HT1080 (cell line): ENCODE results near the gene ZNF324B. TPM values are rescaled to one million over a fixed set of nuclear protein-coding genes. Genes with fewer than 3 reads are reported as not detected.
"Not testable (repeated sequence)": the region's sequence is repeated elsewhere in the genome, so short reads cannot be mapped to it uniquely, and the experiment has no call there.

Experiments
- DNase-seq: peaks from one replicate; pipeline ENCODE4 v3.0.0-alpha.2; 2015; ENCODE audit warnings: low read depth
- total RNA-seq: library from RNA; depleted of rRNA; stranded (reverse); fragments of >200 nt; shearing (Covaris generic); gene quantifications from 2 replicates; pipeline ENCODE4 v1.2.3, GENCODE V29; 2014

Gene ZNF324B
- total RNA-seq, 1 experiment from 2014 or later = 19.1 TPM

DNA sequence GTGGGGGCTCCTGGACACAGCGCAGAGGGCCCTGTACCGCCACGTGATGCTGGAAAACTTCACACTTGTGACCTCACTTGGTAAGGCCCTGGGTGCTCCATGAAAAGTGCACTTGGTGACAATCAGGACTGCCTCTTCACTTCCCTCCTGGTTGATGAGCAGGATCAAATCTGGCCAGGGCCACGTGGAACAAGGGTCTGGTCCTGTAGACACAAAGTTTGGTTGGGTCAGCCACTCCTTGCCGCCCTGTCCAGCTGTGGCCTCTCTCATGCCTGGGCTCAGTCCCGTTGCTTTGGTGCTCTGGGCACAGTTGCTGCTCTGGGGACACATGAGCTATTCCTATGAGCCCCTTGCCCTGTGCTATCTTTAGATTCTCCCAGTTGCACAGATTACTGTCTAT lies 2.3 kb downstream of the ZNF324B start:
- no peak for DNase-seq

GRCh38 chr19:58455306-58455705 lies 3.9 kb downstream of the ZNF324B start:
- no peak for DNase-seq

DNA sequence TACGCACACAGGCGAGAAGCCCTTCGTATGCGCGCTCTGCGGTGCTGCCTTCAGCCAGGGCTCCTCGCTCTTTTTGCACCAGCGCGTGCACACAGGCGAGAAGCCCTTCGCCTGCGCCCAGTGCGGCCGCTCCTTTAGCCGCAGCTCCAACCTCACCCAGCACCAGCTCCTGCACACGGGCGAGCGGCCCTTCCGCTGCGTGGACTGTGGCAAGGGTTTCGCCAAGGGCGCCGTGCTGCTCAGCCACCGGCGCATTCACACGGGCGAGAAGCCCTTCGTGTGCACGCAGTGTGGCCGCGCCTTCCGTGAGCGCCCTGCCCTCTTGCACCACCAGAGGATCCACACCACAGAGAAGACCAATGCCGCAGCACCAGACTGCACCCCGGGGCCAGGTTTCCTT lies 4.7 kb downstream of the ZNF324B start:
- DNase-seq = no peak

DNA sequence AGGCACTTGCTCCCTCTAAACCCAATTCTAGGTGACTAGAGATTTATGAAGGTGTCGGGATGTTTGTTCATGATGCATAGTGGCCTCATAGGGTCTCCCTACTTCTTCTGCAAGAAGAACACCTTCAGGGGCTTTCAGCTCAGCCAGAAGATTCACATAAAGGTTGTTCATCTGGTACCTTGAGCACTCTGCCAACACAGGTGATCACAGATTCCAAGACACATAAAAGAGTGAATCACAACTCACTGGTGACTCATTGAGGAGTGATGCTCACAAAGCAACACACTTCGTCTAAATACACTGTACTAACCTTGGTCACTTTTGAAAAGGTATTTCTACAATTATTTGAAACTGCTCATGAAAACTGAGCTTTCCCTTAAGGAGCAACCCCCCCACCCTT lies 8.6 kb downstream of the ZNF324B start:
- DNase-seq = no peak

DNA sequence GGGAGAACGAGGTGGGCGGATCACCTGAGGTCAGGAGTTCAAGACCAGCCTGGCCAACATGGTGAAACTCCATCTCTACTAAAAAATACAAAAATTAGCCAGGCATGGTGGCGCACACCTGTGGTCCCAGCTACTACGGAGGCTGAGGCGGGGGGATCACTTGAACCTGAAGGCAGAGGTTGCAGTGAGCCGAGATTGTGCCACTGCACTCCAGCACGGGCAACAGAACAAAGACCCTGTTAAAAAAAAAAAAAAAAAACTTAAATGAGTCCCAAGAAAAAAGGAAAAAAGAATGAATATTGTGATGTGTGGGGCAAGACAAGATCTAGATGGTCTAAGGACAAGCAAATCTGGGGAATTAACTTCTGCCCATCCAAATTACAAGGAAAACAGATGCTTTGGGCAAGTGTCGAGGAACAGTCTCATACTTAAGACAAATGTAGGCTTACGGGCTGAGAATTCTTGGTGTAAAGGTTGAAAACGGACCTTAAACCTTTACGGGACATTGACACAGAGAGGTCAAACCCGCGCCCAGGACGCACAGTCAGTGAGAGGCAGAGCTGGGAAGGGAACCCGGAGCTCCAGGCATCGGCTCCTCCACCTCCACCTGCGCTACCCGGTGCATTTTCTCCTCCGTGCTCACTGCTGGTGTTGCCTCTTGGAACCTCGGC lies 14.8 kb downstream of the ZNF324B start:
- DNase-seq = no peak

- peak; percentile 93 for DNase-seq
Measured at GRCh38 chr19:58466760-58467589, 15.6 kb downstream of the ZNF324B start, which contains the start of gene ZNF324. TSS of gene ZNF324 (plus strand) at chr19:58467080. CDS start at chr19:58469186, 2,106 bp downstream.

DNA sequence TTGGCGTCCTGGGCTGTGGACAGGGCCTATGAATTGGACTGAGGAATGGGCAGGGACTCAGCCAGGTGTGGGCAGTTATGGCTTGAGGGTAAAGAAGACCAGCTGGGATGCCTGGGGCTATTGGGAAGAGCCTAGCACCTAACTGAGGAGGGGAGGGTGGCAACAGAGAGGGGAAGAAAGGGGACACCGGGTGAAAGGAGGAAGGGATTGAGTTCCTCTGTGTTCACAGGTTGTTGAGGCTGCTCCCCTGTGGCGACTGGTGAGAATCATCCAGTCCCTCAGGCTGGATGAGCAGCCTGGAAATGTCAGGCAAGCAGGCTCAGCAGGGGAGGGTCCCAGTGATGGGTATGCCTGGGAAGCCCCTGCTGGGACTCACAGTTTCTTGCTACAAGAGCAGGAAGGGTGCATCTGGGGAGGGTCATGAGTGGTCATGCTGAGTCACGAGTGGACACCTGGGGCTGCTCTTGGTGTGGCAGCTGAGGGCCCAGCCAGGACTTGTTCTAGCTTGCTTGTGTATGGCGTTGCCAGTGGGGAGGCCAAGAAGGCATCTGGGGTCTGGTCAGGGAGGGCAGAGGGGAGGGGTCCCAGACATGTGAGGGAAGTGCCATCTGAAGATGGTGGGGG lies 16.9 kb downstream of the ZNF324B start:
- DNase-seq = no peak

DNA sequence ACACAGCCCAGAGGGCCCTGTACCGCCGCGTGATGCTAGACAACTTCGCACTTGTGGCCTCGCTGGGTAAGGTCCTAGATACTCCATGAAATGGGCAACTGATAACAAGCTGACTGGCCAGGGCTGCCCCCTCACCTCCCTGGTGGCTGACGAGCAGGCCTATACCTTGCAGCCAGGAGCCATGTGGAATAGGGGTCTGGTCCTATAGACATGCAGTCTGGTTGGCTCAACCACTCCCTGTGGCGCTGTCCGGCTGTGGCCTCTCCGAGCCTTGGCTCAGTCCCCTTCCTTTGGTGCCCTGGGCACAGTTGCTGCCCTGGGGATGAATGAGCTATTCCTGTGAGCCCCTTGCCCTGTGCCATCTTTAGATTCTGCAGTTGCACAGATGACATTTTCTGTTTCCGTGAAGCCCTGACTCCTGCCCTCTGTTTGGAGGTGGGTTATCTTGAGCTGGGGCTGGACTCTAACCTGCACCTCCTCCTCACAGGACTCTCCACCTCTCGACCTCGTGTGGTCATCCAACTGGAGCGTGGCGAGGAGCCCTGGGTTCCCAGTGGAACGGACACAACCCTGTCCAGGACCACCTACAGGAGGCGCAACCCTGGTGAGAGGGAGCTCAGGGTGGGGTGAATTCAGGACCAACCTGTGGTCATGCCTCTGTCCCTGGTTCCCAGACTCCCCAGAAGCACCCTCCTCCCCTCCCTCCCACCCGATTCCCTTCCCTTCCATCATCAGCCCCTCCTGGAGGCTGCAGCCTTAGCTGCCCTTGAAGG lies 18.0 kb downstream of the ZNF324B start:
- DNase-seq = no peak

DNA sequence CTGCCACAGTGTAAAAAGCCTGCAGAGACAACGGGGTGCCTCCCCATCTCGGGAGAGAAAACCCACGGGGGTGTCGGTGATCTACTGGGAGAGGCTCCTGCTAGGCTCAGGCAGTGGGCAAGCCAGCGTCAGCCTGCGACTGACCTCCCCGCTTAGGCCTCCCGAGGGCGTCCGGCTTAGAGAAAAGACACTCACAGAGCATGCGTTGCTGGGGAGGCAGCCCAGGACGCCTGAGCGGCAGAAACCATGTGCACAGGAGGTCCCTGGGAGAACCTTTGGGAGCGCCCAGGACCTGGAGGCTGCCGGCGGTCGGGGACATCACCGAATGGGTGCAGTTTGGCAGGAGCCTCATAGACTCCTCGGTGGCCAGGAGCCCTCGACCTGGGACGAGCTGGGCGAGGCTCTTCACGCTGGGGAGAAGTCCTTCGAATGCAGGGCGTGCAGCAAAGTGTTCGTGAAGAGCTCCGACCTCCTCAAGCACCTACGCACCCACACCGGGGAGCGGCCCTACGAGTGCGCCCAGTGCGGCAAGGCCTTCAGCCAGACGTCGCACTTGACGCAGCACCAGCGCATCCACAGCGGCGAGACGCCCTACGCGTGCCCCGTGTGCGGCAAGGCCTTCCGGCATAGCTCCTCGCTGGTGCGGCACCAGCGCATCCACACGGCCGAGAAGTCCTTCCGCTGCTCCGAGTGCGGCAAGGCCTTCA lies 19.6 kb downstream of the ZNF324B start:
- DNase-seq = not testable (repeated sequence)

DNA sequence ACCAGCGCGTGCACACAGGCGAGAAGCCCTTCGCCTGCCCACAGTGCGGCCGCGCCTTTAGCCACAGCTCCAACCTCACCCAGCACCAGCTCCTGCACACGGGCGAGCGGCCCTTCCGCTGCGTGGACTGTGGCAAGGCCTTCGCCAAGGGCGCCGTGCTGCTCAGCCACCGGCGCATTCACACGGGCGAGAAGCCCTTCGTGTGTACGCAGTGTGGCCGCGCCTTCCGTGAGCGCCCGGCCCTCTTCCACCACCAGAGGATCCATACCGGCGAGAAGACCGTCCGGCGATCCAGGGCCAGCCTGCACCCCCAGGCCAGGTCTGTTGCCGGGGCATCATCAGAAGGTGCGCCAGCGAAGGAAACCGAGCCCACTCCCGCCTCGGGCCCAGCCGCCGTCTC lies 20.3 kb downstream of the ZNF324B start:
- DNase-seq = no peak

DNA sequence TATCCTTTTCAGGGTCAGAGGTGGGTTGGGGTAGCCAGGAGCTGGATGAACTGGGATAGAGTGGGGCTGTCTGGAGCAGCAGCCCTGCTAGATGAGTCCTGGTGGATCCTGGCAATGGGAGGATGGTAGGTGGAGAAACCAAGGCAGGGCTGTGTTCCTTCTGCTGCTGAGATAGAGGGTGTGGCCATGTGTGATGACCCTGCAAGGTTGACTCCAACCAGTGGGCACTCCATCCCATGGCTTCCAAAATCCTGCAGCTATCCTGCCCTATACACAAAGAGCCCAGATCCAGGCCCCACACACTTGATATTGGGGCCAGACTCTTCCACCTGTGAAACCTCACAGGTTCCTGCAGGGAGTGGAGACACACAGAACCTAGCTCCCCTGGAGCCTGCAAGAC lies 22.4 kb downstream of the ZNF324B start:
- DNase-seq = no peak

GRCh38 chr19:58474291-58474996 lies 23.0 kb downstream of the ZNF324B start:
- DNase-seq = peak; percentile 31

- no peak for DNase-seq
Measured at GRCh38 chr19:58474997-58475713, 23.7 kb downstream of the ZNF324B start.

DNA sequence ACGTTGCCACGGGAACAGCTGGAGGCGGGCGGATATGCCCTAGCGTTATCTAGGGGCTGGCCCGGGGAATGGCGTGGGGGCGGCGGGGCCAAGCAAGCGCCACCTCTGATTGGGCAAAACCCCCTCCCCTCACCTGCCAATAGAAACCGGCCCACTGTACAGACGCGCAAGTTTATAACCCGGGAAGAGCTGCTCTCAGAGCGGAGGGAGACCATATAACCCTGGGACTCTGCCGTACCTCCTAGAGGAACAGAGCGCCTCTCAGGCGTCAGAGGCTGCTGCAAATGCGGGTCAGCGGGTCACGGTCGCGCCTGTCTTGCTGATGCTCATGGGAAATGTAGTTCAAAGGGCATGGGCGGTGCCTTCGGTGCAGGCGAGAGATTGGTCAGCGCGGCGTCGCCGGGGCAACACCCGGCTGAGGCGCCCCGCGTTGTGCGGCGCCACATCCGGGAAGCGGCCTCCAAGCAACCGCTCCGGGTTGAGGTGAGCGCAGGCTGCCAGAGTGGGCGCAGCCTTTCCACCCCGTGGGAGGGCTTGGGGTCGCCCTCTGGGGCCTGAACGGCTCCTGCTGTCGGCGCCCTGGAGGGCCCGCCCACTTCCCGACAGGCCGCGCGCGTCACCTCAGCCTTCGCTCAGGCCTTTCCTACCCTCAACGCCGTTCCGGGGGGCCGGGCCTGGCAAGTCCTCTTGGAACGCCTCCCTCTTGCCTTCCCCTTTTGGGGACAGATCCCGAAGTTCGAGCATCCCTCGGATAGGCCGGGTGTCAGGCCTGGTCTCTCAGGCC lies 24.5 kb downstream of the ZNF324B start, which contains the start of gene ZNF446:
ZNF446 (plus strand) TSS at position 639 of the 784 bp plus-strand sequence. CDS start 867 bp downstream, outside the sequence.
- peak; percentile 99 for DNase-seq

- peak; percentile 22 for DNase-seq
Measured at GRCh38 chr19:58476498-58477015, 25.1 kb downstream of the ZNF324B start.

GRCh38 chr19:58477130-58477529 lies 25.7 kb downstream of the ZNF324B start:
- no peak for DNase-seq

DNA sequence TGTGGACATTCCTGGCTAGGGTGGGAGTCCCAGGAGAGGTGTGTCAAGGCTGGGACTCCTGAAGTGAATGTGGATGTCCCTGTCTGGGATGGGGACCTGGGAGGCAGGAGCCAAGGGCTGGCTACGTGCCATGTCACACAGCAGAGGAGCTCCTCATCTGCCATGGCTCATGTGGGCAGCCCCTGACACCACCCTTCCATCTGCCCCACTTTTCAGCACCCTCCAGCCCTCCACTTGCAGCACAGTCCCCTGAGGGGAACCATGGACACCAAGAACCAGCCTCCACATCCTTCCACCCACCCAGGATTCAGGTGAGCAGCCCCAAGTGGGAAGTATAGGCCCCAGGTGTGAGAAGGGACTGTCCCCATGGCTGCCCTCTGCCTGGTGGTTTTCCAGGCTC lies 26.4 kb downstream of the ZNF324B start:
- DNase-seq = no peak

- no peak for DNase-seq
Measured at GRCh38 chr19:58479303-58479702, 27.9 kb downstream of the ZNF324B start.
